Measurements from ENCODE around the gene LETM1. TPM values are rescaled to one million over a fixed set of nuclear protein-coding genes. Genes with fewer than 3 reads are reported as not detected.

Gene LETM1
- total RNA-seq, 1 donor from 2014 or later = 39.2 TPM

DNA sequence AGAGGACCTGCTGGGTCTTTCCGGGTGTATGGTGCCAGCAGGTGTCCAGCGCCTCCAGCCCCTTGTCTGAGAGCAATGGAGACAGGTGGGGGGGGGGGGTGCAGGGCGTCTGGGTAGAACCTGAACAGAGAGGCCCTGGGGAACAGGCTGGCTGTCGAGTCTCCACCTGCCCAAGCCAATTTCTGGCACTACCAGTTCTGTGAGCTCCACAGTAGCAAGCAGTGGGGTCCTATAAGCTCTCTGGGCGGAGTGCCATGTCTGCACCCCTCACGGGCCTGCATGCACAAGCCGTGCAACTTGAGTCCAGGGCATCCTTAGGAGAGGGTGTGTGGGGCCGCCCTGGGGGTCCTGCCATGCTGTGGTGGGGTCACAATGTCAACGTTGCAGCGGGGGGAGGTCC is 72.9 kb downstream of the LETM1 start:
- DNase-seq (ENCODE audit: low read depth) = no peak

DNA sequence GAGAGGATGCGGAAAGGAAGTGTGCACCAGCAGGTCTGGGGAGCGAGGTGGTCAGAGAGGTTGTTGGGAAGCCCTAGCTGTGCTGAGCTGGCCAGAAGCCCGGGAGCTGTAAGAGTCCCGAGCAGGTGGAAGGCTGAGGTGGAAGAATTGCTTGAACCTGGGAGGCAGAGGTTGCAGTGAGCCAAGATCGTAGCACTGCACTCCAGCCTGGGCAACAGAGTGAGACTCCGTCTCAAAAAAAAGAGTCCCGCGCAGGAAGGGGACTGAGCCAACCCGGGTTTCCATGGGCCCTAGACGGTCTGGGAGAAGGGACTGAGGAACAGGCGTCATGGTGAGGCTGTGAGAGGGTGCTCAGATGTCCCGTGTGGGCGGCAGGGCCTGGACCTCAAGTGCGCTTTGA is 75.5 kb downstream of the LETM1 start:
- DNase-seq (ENCODE audit: low read depth) = no peak

DNA sequence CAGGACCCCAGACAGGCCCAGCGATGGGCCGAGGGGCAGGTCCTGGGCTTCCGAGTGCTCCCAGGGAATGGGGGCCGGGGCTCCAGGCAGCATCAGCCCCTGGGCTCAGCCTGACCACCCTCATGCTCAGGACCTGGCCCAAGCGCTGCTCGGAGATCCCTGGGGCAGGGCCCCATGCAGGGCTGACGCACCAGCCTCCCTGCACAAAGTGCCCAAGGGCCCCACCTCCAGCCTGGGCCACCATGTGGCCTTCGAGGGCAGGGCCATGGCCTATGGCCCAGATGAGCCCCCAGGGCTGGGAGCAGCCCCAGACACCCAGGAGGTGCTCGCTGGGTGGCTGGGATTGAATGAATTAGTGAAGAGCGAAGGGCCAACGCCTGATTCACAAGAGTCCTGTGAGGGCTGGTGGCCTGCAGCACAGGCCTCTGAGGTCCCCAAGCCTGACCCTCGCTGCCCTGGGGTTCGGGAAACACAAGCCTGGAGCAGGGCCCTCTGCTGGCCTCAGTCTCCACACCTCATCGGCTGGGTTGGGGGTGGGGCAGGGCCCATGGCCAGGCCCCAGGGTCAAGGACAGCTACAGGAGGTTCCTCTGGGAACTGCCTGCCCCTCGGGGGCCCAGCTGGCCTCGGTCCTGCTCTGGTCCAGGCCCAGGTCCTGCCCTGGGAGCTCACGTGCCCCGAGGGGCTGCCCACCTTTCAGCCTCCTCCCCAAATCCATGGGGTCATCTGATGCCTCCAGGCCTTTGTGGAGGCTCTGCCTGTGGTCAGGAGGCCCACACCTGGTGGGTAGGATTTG is 76.2 kb downstream of the LETM1 start:
- DNase-seq (ENCODE audit: low read depth) = no peak

DNA sequence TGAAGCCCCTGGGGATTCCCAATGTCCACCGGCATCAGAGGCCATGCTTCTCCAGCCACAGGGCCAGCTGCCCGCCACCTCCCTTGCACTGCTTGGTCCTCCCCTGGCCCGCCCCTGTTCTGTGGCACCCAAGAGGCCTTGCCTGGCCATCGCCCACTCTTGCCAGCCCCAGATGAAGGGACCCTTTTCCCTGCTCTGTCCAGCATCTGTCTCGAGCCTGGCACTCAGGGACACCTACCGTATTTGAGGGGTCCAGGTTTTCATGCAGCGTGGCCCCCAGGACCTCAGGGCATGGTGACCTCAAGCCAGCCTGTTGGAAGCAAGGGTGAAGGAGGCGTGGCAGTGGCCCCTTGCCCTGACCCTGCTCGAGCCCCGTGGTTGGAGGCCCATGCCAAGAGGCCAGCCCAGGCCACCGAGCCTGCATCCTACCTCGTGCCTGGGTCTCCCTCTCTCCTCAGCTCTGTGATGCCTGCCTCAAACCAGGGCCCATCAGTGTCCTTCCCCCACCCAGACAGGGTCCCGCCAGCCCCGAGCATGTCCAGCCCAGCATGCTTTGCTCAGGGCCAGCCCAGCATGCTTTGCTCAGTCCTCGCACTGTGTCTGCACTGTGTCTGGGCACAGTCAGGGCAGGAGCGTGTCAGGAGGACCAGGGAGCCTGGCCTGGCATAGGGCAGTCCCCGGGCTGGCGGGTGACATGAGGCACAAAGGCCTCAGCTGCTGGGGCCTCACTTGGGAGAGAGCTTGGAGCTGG is 77.1 kb downstream of the LETM1 start:
- DNase-seq (ENCODE audit: low read depth) = no peak

DNA sequence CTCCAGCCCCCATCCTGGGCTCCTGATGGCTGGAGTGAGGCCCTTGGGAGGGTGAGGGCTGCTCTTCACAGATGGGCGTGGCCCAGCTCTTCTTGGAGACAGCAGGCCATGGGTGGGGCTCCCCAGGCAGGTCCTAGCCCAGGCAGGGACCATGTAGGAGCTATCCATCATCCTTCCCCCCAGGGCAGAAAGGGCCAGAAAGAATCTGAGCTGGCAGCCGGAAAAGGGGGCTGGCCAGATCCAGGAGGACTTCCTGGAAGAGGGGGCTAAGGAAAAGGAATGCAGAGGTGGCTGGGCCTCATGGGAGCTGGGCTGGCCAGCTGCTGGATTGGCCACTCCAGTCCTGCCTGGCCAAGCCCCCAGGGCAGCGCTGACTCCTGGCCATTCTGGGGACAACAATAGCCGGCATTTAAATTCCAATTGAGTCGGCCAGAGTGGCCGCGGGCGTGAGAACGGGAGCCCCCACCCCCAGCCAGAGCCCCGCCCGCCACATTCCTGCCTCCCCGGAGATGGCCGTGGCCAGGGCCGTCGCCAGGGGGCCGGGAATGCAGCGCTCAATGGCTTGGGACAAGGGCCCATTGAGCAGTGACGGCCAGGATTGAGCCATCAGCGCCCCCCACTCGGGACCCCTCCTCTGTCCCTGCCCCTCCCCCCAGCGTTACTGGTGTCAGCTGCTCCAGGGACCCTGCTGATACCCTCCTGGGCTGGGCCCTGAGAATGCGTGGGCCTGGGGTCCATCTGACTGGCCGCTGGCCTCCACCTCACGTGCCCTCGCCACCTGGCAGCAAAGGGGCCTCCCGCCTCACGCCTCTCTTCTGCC is 77.9 kb downstream of the LETM1 start:
- DNase-seq (ENCODE audit: low read depth) = peak; percentile 37

DNA sequence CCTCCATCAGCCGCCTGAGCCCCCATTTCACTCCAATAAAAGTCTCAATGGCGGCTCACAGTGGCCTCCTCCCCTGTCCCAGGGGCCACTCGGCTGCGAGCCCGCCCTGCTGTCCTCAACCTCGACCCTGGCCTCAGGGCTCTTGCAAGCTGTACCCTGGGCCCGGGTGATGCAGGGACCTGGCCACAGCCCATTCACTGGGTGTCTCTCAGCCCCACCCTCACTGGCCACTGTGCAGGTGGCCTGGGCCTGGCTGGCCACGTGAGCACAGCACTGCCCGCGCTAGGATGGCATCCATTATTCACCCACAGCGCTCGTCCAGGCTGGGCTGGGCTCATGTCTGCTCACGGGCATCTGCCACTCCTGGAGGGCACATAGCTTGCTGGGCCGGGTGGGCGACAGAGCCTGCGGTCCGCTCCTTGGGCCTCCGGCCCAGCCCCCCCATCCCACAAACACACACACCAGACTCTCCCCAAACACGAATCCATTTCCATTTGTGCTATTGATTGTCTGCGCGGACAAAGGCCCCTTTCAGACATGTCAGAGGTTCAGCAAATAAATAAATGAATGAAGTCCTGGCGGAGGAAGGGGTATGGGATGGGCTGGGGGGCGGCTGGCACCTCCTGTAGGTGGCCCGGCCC is 79.3 kb downstream of the LETM1 start:
- no peak for DNase-seq (ENCODE audit: low read depth)

DNA sequence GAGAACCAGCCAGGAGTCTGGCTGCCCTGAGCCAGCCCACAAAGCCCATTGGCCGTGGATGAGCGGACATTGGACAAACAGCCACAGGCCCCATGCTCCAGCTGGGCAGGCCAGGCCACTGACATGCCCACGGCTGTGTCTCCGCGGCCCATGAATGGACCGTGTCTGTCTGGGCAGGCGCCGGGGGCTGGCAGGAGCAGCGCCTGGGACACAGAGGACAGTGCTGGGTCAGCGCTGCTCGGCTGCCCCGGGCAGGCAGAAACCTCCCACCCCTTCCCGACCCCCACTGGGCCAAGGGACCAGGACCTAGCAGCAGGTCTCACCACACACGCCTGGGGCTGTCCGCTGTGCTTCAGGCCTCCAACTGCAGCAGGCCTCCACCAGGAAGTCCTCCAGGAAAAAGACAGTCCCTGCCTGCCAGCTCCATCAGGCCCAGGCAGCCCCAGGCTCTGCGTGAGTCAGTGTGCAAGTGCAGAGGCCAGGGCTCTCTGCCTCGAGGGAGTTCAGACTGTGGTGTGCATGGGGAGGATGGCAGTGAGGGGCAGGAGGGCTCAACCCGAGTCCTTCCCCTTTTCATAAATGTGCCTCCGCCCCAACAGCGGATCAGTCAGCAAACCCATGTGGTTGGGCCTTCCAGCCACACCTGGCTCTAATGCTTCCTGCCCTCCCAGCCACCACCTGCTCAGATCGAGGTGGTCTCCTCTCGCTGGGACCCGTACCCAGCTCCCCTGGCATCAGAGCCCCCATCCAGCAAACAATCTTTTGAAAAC is 80.0 kb downstream of the LETM1 start:
- peak; percentile 33 for DNase-seq (ENCODE audit: low read depth)

DNA sequence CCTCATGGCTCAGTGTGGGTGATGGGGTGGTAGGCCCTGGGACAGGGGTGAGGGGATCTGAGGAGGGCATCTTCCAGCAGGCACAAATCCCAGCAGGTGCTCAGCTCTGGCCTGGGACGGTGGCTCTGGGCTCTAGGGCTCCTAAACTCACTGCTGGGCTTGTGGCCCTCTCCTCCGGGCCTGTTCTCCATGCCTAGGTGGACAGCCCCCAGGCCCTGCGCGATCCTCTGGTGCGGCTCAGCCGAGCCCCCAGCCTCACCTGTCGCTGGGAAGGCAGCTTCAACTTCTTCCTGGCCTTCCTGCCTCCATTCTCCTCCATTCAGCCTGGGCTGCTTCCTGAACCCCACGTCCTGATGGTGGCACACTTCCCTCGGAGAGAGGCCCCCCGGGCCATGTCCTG is 82.2 kb downstream of the LETM1 start:
- DNase-seq (ENCODE audit: low read depth) = no peak

DNA sequence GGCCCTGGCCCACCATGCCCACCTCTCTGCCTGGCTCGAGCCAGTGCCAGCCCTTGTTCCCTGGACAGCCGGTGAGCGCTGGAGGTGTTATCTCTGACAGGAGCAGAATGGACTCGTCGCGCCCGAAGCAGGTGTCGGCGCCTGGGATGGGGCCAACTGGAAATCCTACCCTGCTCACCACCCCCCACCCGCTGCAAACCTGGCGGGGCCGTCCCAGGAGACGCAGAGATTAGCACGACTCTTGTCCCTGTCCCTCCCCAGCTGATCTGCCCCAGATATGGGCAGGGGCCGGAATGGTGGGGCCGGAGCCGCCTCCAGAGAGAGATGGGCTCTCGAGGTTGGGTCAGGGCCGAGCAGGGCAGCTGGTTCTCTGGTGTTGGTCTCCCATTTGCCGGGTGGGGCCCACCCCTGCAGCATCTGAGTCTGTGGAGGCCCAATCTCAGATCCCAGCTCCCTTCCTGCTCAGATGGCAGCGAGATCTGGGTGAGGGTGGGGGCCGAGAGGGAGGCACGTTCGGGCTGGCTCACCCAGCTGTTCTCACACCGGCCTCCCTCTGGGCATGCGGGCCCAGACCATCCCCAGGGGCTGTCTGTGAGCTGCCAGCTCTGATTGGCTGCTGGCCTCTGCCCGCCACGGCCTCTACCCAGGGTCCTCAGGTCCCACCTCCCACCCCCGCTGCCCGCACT is 83.0 kb downstream of the LETM1 start:
- DNase-seq (ENCODE audit: low read depth) = peak; percentile 47

DNA sequence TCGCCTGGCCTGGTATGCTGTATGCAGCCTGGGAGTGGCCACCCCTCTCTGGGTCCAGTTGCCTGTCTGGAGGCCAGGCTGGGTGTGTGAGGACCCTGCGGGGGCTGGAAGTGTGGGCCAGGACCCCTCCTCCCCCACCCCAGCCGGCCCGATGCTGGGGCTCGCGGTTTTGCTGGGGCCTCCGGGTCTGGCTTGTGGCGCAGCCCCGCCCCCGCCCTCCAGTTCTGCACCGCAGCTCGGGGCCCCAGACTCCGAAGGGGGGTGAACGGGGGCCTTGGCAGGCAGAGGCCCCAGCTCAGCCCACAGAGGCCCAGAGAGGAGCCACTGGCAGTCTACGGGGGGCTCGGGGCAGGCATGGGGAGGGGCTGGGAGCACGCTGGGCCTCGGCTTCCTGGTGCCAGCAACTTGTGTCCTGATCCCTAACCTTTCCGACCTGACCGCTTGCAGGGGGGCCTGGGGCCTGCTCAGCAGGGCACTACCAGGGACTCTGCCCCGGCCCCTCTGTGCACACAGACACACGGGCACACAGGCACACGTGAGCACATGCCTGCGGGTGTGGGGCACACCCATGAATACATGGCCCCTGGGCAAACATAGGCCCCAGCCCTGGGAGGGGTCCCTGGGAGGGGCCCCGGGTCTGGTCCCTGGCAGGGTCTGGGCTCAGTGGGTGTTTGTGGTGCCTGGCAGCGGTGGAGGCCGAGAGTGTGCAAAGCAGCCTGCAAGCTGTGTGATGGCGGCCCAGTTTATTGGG is 84.2 kb downstream of the LETM1 start:
- no peak for DNase-seq (ENCODE audit: low read depth)

DNA sequence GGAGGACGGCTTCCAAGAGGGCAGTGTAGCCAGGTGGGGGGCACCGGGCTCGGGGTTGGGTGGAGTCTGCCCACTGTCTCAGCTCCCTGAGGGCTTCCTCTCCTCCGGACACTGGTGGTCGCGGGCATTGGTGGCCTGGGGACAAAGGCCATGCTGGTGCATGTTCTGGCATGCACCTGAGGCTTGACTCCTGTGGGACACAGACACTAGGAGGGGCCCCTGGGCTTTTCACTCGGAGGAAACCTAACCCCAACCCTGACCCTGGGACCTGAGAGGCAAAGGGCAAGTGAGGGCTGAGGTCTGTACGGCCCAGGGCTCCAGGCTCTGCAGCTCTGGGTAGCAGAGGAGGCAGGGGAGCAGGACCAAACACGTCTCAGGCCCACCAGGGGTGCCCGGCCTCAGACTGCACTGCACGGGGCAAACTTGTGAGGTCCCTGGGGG is 85.1 kb downstream of the LETM1 start:
- DNase-seq (ENCODE audit: low read depth) = no peak

DNA sequence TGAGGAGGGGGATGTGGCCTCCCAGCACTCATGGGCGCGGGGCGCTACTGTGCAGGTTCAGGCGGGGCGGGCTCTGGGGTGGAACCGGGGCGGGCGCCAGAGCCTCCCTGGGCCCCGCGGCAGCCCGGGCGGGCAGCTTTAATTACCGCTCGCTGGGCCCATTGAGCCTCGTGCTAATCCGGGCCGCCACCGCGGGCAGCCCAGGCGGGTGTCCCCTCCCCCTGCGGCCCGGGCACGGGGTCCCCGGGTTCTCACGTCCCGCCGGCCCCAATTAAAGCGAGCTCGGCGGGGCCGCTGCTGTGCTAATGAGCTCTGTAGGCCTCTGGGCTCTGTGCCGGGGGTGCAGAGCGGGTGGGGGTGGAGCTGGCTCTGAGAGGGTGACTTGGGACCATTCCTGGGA is 85.7 kb downstream of the LETM1 start:
- no peak for DNase-seq (ENCODE audit: low read depth)

DNA sequence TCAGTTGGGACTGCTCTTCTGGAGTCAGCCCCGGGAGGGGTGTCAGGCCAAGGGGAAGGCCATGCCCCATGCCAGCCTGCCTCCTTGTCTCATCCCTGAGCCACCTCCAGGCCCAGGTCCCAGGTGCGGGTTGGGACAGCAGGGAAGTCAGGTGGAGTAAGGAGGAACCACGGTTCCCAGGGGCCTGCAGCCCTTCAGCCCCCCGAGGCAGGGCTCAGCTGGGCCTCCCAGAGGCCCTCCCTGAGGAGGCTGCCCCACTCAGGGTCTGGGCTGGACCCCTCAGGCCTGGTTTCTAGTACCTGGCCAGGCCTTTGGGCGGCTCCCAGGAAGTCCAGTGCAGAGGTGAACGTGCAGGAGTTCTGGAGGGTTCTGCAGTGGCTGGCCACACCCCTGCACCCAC is 86.3 kb downstream of the LETM1 start:
- no peak for DNase-seq (ENCODE audit: low read depth)

DNA sequence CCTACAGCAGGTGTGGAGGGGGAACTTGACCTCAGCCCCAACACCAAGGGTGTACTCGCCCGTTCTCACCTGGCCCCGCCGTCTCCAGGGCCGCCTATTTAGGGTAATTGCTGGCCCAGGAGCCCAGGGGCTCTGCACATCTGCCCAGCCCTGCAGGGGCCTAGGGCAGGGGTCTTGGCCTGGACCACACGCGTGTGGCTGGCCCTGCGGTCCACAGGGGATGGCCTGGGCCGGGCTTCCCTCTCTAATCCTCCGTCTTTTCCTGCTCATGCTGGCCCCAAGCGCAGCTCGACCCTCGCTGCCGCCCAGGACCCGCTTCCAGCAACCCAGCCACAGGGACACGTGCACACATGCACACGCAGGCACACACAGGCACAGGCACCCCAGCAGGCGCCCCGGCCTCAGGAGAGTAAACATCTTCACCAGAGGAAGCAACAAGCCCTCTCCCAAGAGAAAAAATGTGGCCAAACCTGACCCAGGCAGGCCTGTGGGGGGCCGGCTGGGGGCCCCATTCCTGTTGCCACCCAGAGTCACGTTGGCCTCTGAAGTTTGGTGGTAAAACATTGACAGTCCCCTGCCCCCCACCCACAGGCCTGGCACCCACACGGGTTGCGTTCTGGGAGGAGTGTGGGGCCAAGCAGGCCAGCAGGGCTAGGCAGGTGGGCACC is 87.5 kb downstream of the LETM1 start:
- DNase-seq (ENCODE audit: low read depth) = no peak

DNA sequence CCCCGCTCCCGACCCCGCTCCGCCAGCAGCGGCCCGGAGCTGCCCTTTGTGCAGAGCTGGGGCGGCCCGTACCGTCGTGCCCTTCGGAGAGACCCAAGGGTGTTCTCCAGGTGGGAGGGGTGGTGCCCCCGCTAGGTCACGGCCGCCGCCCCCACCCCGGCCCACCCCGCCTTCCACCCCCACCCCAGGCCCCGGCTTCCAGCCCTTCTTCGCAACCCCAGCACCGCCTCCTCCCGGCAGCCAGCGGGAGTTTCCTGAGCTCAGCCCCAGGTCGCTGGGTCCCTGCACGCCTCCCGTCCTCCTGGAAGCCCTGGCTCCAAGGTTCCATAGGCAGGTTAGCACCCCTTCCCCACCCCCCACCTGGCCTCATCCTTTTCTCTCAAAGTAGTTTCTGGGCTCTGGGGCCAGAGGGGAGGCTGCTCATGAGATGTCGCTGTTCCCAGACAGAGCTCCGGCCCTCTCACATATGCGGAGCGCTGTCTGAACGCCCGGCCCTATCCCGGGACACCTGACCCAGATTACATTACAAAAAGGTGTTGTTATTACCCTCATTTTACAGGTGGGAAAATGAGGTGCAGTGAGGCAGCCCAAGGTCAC is 88.1 kb downstream of the LETM1 start:
- peak; percentile 47 for DNase-seq (ENCODE audit: low read depth)

DNA sequence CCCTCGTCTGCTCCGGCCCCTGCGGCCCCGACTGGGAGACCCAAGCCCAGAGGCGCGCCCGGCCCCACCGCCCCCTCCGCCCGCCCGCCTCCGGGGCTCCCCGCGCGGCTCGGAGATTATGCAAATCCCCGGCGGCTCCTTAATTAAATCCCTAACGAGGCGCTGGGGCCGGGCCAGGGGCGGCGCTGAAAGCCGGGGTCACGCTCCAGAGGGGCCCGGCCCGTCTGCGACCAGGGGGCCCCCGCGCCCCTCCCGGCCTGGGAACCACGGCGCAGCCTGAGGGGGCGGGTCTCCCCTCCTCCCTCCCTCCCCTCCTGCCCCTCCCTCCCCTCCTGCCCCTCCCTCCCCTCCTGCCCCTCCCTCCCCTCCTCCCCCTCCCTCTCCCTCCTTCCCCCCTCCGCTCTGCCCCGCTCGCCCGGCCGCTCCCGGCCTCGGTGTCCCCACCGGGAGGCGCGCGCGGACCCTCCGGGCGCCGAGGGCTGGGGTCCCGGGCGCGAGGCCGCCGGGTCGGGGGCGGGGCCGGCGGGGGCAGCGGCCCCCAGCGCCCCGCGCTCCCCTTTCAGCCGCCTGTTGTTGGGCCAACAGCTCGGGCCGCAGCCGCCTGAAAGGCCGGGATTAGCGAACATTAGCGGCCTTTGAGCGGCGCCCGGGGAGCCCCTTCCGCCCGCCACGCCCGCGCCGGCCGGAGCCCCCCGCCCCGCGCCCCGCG is 88.7 kb downstream of the LETM1 start:
- peak; percentile 23 for DNase-seq (ENCODE audit: low read depth)
